ENCODE results near the gene ANKRD50. TPM values are rescaled to one million over a fixed set of nuclear protein-coding genes. Genes with fewer than 3 reads are reported as not detected.

ANKRD50 gene
- polyA plus RNA-seq, 1 donor from 2014 or later: 17.0 TPM

- H3K9me3 ChIP-seq (ENCODE audit: low read length): no peaks in the 10 kb centered on the region
- H3K4me2 ChIP-seq (ENCODE audit: low read length): no peak overlapping the region
- no peak overlapping the region for H2AFZ ChIP-seq (ENCODE audit: low read depth, low read length)
- no peaks in the 10 kb centered on the region for H3K27me3 ChIP-seq (ENCODE audit: insufficient read depth, low read depth, low read length)
- no peak overlapping the region for H3K9ac ChIP-seq (ENCODE audit: low read length)
- no peaks in the 10 kb centered on the region for H3F3A ChIP-seq (ENCODE audit: insufficient read depth, low read length, poor library complexity, severe bottlenecking)
- H3K79me2 ChIP-seq (replicated peaks; ENCODE audit: insufficient read depth, low read length): peaks cover 91% of the 10 kb centered on the region
- no peak overlapping the region for H3K4me3 ChIP-seq (ENCODE audit: low read length)
- no peak for TF ChIP-seq EP300 (conservative IDR thresholded peaks at IDR 0.05; ENCODE audit: poor library complexity, severe bottlenecking)
- no peaks in the 10 kb centered on the region for H3K9me2 ChIP-seq (ENCODE audit: insufficient read depth, low read length)
- H3K36me3 ChIP-seq (ENCODE audit: insufficient read depth, low read length): peaks cover 4% of the 10 kb centered on the region
- peaks cover 8% of the 10 kb centered on the region for H4K20me1 ChIP-seq (ENCODE audit: insufficient read depth)
- no peak overlapping the region for H3K27ac ChIP-seq (ENCODE audit: low read length)
These were observed 7.1 kb downstream of the ANKRD50 start for GRCh38 chr4:124705393-124705792.

GRCh38 chr4:124703154-124703553, 9.4 kb downstream of the ANKRD50 start:
- no peak overlapping the region for H3K27ac ChIP-seq (ENCODE audit: low read length)
- TF ChIP-seq TAF1 (IDR thresholded peaks at IDR 0.05; ENCODE audit: low read depth) (no peak), CTCF (IDR thresholded peaks at IDR 0.05; ENCODE audit: poor library complexity, severe bottlenecking) (no peak), SMC3 (conservative IDR thresholded peaks at IDR 0.05; ENCODE audit: poor library complexity) (no peak), REST (IDR thresholded peaks at IDR 0.05; ENCODE audit: borderline replicate concordance) (no peak)
- H3K4me2 ChIP-seq (ENCODE audit: low read length): no peak overlapping the region
- no peak overlapping the region for H2AFZ ChIP-seq (ENCODE audit: low read depth, low read length)
- no peaks in the 10 kb centered on the region for H3K9me3 ChIP-seq (ENCODE audit: low read length)
- H3K36me3 ChIP-seq (ENCODE audit: insufficient read depth, low read length): peaks cover 7% of the 10 kb centered on the region
- no peak overlapping the region for H3K4me3 ChIP-seq (ENCODE audit: low read length)
- no peaks in the 10 kb centered on the region for H3F3A ChIP-seq (ENCODE audit: insufficient read depth, low read length, poor library complexity, severe bottlenecking)
- H3K9ac ChIP-seq (ENCODE audit: low read length): no peak overlapping the region
- no peaks in the 10 kb centered on the region for H3K9me2 ChIP-seq (ENCODE audit: insufficient read depth, low read length)
- H3K79me2 ChIP-seq (replicated peaks; ENCODE audit: insufficient read depth, low read length): peaks cover 86% of the 10 kb centered on the region
- no peaks in the 10 kb centered on the region for H3K27me3 ChIP-seq (ENCODE audit: insufficient read depth, low read depth, low read length)
- H4K20me1 ChIP-seq (ENCODE audit: insufficient read depth): no peaks in the 10 kb centered on the region

- H3K79me2 ChIP-seq (replicated peaks; ENCODE audit: insufficient read depth, low read length): peaks cover 75% of the 10 kb centered on the region
- peaks cover 7% of the 10 kb centered on the region for H3K36me3 ChIP-seq (ENCODE audit: insufficient read depth, low read length)
- H2AFZ ChIP-seq (ENCODE audit: low read depth, low read length): no peak overlapping the region
- no peak overlapping the region for H3K4me2 ChIP-seq (ENCODE audit: low read length)
- no peak overlapping the region for H3K27ac ChIP-seq (ENCODE audit: low read length)
- no peak overlapping the region for H3K4me3 ChIP-seq (ENCODE audit: low read length)
- H3K27me3 ChIP-seq (ENCODE audit: insufficient read depth, low read depth, low read length): no peaks in the 10 kb centered on the region
- H4K20me1 ChIP-seq (ENCODE audit: insufficient read depth): no peaks in the 10 kb centered on the region
- no peak for TF ChIP-seq CTCF (IDR thresholded peaks at IDR 0.05; ENCODE audit: poor library complexity, severe bottlenecking)
- TF ChIP-seq MXI1 (conservative IDR thresholded peaks at IDR 0.05; ENCODE audit: poor library complexity, severe bottlenecking): no peak
- no peak for TF ChIP-seq RAD21 (conservative IDR thresholded peaks at IDR 0.05)
- TF ChIP-seq SMC3 (conservative IDR thresholded peaks at IDR 0.05; ENCODE audit: poor library complexity): no peak
- TF ChIP-seq POLR2AphosphoS5 (IDR thresholded peaks at IDR 0.05): no peak
- no peak for TF ChIP-seq EP300 (conservative IDR thresholded peaks at IDR 0.05; ENCODE audit: poor library complexity, severe bottlenecking)
- TF ChIP-seq TAF1 (IDR thresholded peaks at IDR 0.05; ENCODE audit: low read depth): no peak
- TF ChIP-seq REST (IDR thresholded peaks at IDR 0.05; ENCODE audit: borderline replicate concordance): no peak
- no peaks in the 10 kb centered on the region for H3K9me2 ChIP-seq (ENCODE audit: insufficient read depth, low read length)
- H3K9ac ChIP-seq (ENCODE audit: low read length): no peak overlapping the region
- H3F3A ChIP-seq (ENCODE audit: insufficient read depth, low read length, poor library complexity, severe bottlenecking): no peaks in the 10 kb centered on the region
- no peaks in the 10 kb centered on the region for H3K9me3 ChIP-seq (ENCODE audit: low read length)
These were observed 15.1 kb downstream of the ANKRD50 start for GRCh38 chr4:124697441-124697840.
